Activated T-helper 9 cell treated with anti-CD3 and anti-CD28 coated beads, Interleukin-2, amount 50 U/mL, for 16 hours (primary cell): Measurements from ENCODE around the gene IFITM10.

Source experiments
- DNase-seq: peaks from one replicate; pipeline ENCODE4 v3.0.0-alpha.2; 2020; ENCODE audit warnings: low read depth

Gene IFITM10

DNA sequence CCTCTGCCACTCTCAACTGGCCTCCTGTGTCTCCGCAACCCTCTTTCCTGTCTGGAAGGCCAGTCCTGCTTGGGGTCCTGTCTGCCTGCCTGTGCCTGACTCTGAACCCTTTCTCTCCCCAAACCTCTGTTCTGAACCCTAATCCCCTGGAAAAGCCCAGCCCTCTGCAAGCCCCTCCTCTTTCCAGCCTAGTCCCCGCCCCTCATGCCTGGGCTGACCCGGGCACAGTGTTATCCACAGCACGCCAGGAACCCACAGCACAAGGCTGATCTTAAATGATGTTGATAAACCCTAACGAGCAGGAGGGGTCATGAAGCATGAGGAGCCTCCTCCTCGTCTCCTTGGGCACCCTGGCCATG is at the start of gene IFITM10:
Gene IFITM10 (minus strand): TSS at position 115 of the 359 bp plus-strand sequence. CDS start 153 bp downstream, outside the sequence.
- no peak for DNase-seq

GRCh38 chr11:1797391-1798125 is 47.2 kb upstream of the IFITM10 start:
- DNase-seq, result no peak

GRCh38 chr11:1796413-1797011 is 46.1 kb upstream of the IFITM10 start:
- DNase-seq, result no peak

- no peak for DNase-seq
These were observed 42.7 kb upstream of the IFITM10 start for GRCh38 chr11:1793081-1793480.

DNA sequence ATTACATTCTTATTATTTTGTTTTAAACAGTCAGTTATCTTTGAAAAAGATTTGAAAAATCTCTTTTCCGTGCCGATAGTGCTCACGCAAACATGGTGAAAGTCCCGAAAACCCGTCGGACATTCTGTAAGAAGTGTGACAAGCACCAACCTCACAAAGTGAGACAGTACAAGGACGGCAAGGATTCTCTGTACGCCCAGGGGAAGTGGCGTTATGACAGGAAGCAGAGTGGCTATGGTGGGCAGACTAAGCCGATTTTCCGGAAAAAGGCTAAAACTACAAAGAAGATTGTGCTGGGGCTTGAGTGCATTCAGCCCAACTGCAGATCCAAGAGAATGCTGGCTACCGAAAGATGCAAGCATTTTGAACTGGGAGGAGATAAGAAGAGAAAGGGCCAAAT is 42.1 kb upstream of the IFITM10 start:
- DNase-seq, result no peak

DNA sequence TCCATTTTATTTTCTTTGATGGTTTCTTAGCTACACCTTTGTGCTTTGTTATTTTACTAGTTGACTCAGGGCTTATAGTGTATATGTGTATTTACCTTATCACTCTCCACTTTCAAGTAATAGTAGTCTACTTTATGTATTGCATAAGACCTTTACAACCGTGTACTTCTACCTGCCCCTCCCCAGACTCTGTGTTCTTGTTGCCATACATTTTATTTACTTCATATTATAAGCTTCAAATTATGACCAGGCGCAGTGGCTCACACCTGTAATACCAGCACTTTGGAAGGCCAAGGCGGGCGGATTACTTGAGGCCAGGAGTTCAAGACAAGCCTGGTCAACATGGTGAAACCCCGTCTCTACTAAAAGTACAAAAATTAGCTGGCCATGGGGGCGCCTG is 41.5 kb upstream of the IFITM10 start:
- no peak for DNase-seq

DNA sequence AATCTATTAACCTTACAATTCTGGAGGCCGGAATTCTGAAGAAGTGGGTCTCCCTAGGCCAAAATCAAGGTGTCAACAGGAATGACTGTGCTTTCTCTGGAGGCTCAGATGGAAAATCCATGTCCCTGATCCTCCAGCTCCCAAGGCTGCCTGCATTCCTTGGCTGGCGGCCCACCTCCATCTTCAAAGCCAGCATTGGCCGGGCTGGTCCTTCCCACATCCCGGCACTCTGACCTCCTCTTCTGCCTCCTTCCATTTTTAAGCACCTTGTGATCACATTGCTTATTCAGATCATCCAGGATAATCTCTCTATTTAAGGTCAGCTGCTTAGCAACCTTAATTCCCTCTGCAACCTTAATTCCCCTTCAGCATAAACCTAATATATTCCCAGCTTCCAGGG is 36.1 kb upstream of the IFITM10 start:
- no peak for DNase-seq

- no peak for DNase-seq
These were observed 35.5 kb upstream of the IFITM10 start for GRCh38 chr11:1785749-1786413.

- DNase-seq, result no peak
These were observed 34.6 kb upstream of the IFITM10 start for GRCh38 chr11:1784761-1785650.

- no peak for DNase-seq
These were observed 33.5 kb upstream of the IFITM10 start for GRCh38 chr11:1783725-1784529.

DNA sequence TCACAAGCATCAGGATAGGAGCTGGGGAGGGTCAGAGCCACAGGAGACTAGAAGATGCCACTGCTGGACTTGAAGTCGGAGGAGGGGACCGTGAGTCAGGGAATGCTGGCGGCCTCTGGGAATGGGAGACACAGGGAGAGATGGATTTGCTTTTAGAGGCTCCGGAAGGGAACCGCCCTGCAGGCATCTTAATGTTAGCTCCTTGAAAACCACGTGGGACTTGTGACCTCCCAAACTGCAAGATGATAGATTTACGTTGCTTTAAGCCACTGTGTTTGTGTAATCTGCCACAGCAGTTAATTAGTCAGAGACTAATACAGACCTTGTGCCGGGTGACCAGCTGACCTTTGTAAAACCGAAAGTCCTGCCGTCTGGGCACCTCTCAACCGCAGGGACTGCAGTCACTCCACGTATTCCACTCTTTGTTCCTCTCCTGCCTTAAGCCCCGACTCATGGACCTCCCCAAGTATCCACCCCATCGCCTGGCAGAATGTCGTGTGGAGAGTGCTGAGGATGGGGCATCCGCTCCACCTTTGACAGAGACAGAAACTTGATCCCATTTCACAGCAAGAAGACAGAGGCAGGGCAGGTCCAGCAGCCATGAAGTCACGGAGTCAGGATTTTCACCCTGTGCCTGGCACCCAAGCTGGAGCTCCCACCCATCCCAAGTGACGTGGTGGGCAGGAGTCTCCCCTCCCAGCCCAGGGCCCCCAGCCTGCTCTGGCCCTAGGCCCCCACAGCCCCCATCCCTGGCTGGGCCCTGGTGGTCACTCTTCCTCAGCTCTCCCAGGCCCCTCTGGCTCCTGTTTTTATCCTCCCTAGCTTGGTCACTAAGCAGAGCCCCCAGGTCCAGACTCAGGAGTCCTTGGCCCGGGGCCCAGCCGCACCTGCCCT is 32.7 kb upstream of the IFITM10 start:
- no peak for DNase-seq

DNA sequence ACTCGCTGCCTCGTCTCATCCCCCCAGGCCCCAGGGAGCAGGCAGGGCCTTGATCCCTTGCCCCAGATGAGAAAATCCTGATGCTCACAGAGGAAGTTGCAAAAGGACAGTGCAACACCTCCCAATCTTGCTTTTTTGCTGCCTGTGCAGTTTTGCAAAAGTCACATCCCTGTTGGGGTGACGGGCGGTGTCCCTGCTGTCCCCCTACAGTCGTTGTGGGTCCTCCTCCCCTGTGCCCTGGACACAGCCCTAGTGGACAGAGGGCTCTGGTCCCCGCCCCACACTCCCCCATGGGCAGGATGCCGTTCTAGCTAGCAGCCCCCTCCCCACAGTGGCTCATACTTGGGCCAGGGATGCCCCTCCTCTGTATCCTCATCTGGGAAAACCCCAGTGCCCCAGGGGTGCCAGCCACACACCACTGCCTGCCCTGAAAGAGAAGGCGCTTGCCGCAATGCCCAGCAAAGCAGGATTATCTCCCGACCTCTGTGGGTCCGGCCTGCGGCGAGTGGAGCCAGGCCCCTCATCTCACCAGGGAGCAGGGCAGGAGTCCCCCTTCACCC is 31.7 kb upstream of the IFITM10 start:
- DNase-seq, result no peak

- no peak for DNase-seq
These were observed 31.2 kb upstream of the IFITM10 start for GRCh38 chr11:1781593-1781975.

GRCh38 chr11:1780700-1781592 is 30.6 kb upstream of the IFITM10 start:
- no peak for DNase-seq

DNA sequence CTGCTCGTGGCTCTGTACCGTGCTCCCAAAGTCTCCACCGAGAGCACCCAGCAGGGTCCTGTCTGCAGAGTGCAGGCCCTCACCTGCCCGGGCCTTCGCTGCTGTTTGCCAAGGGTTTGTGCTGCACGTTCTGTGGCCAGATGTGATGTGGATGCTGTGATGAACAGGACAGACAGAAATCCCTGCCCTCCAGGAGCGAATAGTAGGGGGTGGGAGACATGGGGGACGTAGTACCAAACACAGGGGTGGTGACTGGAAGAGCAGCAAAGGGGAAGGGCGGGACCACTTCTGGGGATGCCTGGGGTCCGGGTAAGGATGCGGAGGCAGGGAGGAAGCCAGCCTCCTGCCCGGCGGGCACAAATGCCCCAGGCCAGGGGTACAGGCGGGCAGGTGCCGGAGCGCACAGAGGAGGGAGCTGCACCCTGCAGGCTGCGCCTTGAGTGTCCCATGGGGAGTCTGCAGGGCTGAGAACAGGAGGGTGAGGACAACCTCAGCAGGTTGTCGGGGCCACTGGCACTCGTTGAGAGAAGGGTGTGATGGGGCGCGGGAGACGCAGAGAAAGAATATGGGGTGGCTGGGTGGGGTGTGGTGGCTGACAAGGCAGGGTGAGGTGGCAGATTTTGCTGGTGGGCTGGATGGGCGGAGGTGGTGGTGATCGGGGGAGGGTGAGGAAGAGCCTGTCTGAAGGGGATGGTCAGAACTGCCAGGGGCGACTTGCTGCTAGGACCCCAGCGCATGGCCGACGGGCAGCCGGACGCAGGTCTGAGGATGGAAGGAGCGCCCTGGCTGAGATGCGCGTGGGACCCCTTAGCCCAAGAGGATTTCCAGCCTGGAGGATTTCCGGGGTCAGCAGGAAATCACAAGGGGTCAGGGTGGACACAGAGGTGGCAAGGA is 29.7 kb upstream of the IFITM10 start:
- no peak for DNase-seq

- DNase-seq, result no peak
These were observed 28.8 kb upstream of the IFITM10 start for GRCh38 chr11:1779034-1779805.
